Stimulated activated CD4-positive, alpha-beta T cell treated with anti-CD3 and anti-CD28 coated beads, Interleukin-12 subunit alpha, Interleukin-12 subunit beta, amount 100 ng/mL, for 4 hours (primary cell): ENCODE measurements around the gene STAU1.
"Not testable (repeated sequence)": the region's sequence is repeated elsewhere in the genome, so short reads cannot be mapped to it uniquely, and the experiment has no call there.

ENCODE experiments used
- DNase-seq: peaks from one replicate; pipeline ENCODE4 v3.0.0-alpha.2; 2020

Gene STAU1

DNA sequence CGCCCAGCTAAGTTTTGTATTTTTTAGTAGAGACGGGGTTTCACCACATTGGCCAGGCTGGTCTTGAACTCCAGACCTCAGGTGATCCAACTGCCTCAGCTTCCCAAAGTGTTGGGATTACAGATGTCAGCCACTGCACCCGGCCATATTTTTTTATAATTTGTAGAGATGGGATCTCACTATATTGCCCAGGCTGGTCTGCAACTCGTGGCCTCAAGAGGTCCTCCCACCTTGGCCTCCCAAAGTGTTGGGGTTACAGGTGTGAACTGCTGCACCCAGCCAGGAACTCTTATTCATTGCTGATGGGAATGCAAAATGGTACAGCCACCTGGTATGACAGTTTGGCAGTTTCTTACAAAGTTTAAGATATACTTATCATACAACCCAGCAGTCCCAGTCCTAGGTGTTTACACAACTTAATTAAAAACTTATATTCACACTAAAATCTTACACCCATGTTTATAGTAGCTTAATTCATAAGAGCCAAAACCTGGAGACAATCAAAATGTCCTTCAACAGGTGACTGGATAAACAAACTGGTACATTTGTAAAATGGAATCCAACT lies 11.7 kb upstream of the STAU1 start:
- no peak for DNase-seq

DNA sequence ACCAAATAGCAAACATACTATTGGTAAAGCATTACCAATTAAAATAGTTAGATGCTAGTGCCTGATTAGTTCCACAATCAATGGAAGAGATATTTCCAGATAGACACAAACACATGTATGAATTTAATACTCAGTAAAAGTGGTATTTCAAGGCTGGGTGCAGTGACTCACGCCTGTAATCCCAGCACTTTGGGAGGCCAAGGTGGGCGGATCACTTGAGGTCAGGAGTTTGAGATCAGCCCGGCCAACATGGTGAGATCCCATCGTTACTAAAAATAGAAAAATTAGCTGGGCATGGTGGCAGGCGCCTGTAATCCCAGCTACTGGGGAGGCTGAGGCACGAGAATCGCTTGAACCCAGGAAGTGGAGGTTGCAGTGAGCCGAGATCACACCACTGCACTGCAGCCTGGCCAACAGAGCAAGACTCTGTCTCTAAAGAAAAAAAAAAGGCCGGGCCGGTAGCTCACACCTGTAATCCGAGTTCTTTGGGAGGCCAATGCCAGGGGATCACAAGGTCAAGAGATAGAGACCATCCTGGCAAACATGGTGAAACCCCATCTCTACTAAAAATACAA lies 4.9 kb upstream of the STAU1 start:
- DNase-seq: not testable (repeated sequence)

GRCh38 chr20:49187330-49187850 lies 744 bp downstream of the STAU1 start:
- peak; percentile 4 for DNase-seq

GRCh38 chr20:49186535-49187329 lies 1.4 kb downstream of the STAU1 start:
- DNase-seq: peak; percentile 57

- no peak for DNase-seq
Observed at GRCh38 chr20:49185071-49185761, 2.9 kb downstream of the STAU1 start.

DNA sequence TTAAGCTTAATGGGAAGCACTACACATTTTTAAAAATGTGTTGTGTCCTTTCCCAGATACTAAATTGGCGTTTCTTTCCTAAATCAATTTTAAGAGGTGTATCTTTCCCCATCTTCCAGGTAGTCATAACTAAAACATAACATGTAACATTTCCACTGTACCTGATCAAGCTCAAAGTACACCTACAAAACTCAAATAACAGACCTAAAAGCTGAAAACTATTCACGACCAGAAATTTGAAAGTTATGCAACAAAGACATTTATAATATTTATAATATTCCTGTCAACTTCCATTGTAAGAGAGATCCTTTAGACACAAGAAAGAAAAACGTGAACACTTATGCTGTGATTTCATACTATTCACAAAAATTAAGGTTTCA lies 3.5 kb downstream of the STAU1 start:
- DNase-seq: no peak

- DNase-seq: not testable (repeated sequence)
Observed at GRCh38 chr20:49184084-49184501, 4.0 kb downstream of the STAU1 start.

DNA sequence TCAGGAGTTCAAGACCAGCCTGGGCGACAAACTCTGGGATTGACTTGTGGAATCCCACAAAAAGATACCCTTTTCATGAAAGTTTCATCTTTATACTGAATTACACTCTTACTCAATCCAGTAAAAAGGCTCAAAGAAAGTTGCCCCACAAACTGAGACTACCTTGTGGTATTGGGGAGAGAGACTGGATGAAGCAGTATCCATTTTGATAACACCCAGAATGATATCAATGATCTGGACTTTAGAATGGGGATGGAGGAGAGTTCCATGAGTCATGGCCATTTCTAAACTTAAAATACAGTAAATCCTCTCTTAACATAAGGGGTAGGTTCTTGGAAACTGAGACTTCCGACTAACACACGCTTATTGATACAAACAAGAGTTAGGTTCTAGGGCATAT lies 4.7 kb downstream of the STAU1 start:
- DNase-seq: no peak

GRCh38 chr20:49181265-49181877 lies 6.8 kb downstream of the STAU1 start:
- DNase-seq: no peak

DNA sequence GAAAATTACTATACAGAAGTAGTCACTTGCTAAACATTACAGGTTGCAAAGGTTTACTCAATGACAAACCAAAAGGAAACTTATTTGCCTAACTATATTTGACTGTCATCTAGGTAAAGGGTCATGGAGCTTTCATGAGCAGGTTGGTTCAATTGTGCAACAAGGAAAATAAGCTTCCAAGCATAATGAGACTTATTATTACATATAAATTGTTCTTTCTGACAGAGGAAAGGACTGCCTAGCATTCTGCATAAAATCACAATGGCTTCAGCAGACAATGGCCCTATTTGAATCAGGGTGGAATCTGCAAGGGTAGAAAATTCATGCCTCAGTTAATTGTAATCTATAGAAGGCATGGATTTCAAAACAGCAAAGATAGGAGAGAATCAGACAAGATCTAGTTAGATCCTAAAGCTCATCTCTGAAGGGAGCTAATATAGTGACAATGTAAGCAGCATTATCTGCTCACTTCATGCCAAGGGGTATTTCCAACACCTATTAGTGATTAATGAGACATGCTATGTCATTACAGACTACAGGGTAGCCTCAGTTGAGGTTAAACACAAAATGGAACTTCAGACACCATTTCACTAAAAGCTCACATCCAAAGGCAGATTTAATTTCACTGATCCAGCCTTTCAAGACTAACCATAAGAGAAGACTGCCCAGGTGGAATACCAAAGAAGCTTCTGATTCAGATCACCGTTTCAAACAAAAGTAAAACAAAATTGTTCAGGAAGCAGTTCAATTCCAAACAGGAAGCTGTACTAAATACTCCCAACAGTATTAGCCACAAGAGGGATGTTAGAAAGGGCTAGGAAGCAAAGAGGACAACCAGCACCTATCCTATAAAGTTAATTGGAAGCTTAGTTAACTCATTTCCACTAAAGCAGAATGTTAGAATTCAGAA lies 8.5 kb downstream of the STAU1 start:
- no peak for DNase-seq

DNA sequence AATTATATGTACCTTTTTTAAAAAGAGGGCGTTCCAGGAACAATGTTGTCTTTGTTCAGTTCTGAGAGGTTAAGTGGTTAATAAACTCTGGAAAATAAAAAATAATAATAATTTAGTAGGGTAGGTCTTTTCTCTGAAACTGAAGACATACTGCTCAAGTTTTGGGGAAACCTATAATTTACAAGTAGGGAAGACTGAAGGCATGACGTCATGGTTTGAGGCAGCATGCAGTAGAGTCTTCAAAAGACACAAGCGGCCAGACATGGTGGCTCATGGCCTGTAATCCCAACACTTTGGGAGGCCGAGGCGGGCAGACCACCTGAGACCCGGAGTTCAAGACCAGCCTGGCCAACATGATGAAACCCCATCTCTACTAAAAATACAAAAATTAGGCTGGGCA lies 14.0 kb downstream of the STAU1 start:
- DNase-seq: no peak

- DNase-seq: no peak
Observed at GRCh38 chr20:49172413-49172812, 15.7 kb downstream of the STAU1 start.

- DNase-seq: no peak
Observed at GRCh38 chr20:49171909-49172308, 16.2 kb downstream of the STAU1 start.

GRCh38 chr20:49170714-49171113 lies 17.4 kb downstream of the STAU1 start:
- DNase-seq: no peak

DNA sequence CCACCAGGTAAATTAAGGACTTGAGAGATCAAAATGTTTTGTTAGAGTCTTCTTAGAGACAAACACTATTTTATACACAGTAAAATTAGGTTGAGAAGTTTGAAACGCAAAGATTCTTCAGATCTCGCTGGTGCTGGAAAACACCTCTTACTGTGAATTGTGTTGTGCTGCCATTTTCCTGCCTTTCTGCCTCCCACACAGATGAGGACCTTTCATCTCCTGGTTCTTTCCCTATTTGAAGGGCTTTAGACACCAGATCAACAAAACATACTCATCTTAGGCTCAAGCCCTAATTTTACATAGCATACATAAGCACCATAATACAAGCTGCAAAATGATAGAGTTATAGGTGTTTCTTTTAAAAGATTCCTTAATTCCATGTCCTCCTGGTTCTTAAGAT lies 18.6 kb downstream of the STAU1 start:
- no peak for DNase-seq

- not testable (repeated sequence) for DNase-seq
Observed at GRCh38 chr20:49168864-49169263, 19.3 kb downstream of the STAU1 start.

GRCh38 chr20:49167811-49168507 lies 20.2 kb downstream of the STAU1 start:
- DNase-seq: no peak

DNA sequence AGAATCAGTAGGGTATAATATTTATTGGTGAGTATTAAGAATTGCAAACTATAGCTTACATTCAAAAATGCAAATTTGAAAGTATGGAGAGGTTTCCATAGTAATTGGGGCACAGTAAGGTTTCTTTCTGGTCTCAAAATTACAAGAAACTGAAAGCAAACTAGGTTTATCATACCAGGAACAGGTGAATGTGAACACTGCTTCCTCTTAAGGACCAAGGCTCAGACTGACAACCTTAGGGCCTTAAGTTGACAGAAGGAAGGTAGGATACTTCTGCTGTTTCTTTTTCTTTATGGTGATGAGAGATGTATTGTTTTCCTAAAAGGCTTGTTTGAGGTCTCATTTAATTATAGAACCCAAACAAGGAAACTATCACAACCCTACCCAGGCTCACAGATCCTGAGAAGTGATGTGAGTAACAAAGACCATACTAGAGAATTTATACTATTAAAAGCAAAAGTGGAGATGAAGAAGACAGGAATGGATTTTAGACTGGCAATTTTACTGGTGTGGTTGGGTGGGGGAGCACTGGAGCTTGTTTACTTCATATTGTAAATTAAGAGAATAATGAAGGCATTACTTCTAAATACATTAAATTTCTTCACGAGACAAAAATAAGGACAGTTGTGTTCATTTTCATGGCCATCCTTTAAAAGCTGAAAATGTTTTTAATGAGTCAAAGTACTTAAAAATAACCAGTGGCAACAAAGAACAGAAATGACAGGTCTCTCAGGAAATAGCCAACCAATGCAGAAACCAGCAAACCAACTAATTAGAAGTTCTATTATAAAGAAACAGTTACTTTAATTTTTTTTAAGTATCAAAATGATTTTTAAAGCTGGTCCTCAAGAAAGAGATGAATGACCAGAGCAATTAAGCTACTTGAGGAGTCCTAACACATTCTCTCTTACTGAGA lies 21.3 kb downstream of the STAU1 start:
- DNase-seq: no peak

DNA sequence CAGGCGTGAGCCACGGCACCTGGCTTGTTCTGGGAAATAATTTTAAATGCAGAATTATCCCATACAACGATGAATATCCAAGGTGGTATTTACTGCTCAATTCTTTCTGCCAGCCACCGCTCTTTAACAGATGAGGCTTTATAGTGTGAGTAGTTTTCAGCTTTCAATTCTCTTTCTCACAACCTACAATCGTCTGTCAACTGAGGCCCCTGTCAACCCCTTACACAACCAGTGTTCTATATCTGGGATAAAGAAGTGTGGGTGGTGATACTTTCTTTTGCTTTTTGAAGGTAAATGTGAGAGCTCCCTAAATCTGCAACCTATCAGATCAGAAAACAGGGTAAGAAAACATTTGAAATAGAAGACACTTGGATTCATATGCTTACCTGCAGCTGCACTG lies 22.5 kb downstream of the STAU1 start:
- no peak for DNase-seq

DNA sequence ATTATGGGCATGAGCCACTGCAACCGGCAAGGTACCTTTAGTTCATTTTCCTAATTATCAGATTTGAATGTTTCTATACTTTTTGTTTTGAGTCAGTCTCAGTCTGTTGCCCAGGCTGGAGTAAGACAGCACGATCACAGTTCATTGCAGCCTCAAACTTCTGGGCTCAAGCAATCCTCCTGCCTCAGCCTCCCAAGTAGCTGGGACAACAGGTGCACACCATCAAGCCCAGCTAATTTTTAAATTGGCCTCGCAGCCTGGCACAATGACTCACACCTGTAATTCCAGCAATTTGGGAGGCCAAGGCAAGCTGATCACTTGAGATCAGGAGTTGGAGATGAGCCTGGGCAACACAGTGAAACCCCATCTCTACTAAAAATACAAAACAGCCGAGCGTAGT lies 24.4 kb downstream of the STAU1 start:
- DNase-seq: no peak
